A549 (cell line): ENCODE data around the gene OPALIN. TPM values are rescaled to one million over a fixed set of nuclear protein-coding genes. Genes with fewer than 3 reads are reported as not detected.

Source experiments
- ATAC-seq, 2 experiments: fragments of 200-7000 bp in 1 of 2; fragments of >200 bp in 1 of 2; cut with Nextera tagmentation in 1 of 2; cut with Tn5 transposase in 1 of 2; 3 replicates each; pipeline versions ENCODE4 v1.8.0 to v1.9.1; 2018 to 2020; ENCODE audit warnings: mild to moderate bottlenecking in 1 of 2, moderate library complexity in 1 of 2
- CTCF ChIA-PET: fragments of 300-600 bp; sonication (Branson Sonifier 250); formaldehyde crosslinking; extraction: SDS; loops from one replicate; lab custom pipeline; 2021; ENCODE audit warnings: antibody characterized with exemption, inconsistent platforms; lab: Yijun Ruan, JAX
- POLR2A ChIA-PET: fragments of 350-600 bp; formaldehyde crosslinking; extraction: SDS; loops from one replicate; lab custom pipeline; 2021; ENCODE audit warnings: antibody characterized with exemption, inconsistent platforms; lab: Yijun Ruan, JAX
- DNase-seq, 2 experiments: peaks; one replicate each; pipeline versions ENCODE4 v3.0.0 to v3.0.0-alpha.2; 2011 to 2016; ENCODE audit warnings: low read depth in 1 of 2, low spot score in 1 of 2
- FAIRE-seq: peaks from 2 replicates; lab custom pipeline; 2011; peaks lifted over from hg19 to GRCh38; lab: Jason Lieb, UNC
- H3K27ac ChIP-seq, 2 experiments: fragments of >200 bp; sonication (Bioruptor Twin); formaldehyde crosslinking; 3 replicates each; pipeline ENCODE4 v1.5.1; 2016 to 2017
- H3K4me1 ChIP-seq: fragments of >200 bp; sonication (Bioruptor Twin); formaldehyde crosslinking; 3 replicates; pipeline ENCODE4 v1.6.1; 2016
- H3K4me2 ChIP-seq: fragments of >200 bp; sonication (Bioruptor Twin); formaldehyde crosslinking; 3 replicates; pipeline ENCODE4 v1.6.1; 2016
- H3K4me3 ChIP-seq: fragments of >200 bp; sonication (Bioruptor Twin); formaldehyde crosslinking; 3 replicates; pipeline ENCODE4 v1.5.1; 2016
- H3K9me3 ChIP-seq: fragments of >200 bp; sonication (Bioruptor Twin); formaldehyde crosslinking; 3 replicates; pipeline ENCODE4 v1.6.1; 2016
- CBX2 ChIP-seq: fragments of 200-600 bp; sonication (generic); IDR thresholded peaks from 2 replicates; pipeline ENCODE4 v1.6.1; 2016; ENCODE audit warnings: low read depth, mild to moderate bottlenecking, borderline replicate concordance
- CBX8 ChIP-seq: fragments of 200-600 bp; sonication (generic); IDR thresholded peaks from 2 replicates; pipeline ENCODE4 v1.6.1; 2016
- CHD4 ChIP-seq: fragments of 200-600 bp; sonication (generic); IDR thresholded peaks from 2 replicates; pipeline ENCODE4 v1.6.1; 2016; ENCODE audit warnings: antibody characterized with exemption, mild to moderate bottlenecking, borderline replicate concordance
- CTCF ChIP-seq: fragments of >200 bp; sonication (Bioruptor Twin); formaldehyde crosslinking; IDR thresholded peaks from 3 replicates; pipeline ENCODE4 v1.5.1; 2016
- EHF ChIP-seq: fragments of 250-450 bp; sonication (Bioruptor Pico); IDR thresholded peaks from 2 replicates; pipeline ENCODE4 v1.5.0; 2020; ENCODE audit warnings: mild to moderate bottlenecking
- EHMT2 ChIP-seq: fragments of 200-600 bp; sonication (generic); IDR thresholded peaks from 2 replicates; pipeline ENCODE4 v1.6.1; 2016; ENCODE audit warnings: antibody characterized with exemption, low read depth, mild to moderate bottlenecking, moderate library complexity
- ELK1 ChIP-seq: fragments of 150-350 bp; IDR thresholded peaks from 2 replicates; pipeline ENCODE4 v1.6.1; 2014; ENCODE audit warnings: low read depth, mild to moderate bottlenecking, low read length
- EP300 ChIP-seq, 2 experiments: fragments of >200 bp; sonication (Bioruptor Twin); formaldehyde crosslinking; IDR thresholded peaks; 2 replicates in 1 of 2; 3 replicates in 1 of 2; pipeline ENCODE4 v1.6.1; 2016 to 2017
- FOSL2 ChIP-seq, 2 experiments: fragments of 450-650 bp in 1 of 2; fragments of >200 bp in 1 of 2; sonication (Bioruptor Twin) in 1 of 2; formaldehyde crosslinking; IDR thresholded peaks; 2 replicates each; pipeline versions ENCODE4 v1.5.0 to v1.6.1; 2016 to 2020; ENCODE audit warnings: mild to moderate bottlenecking in 1 of 2, moderate library complexity in 1 of 2
- FOXS1 ChIP-seq: fragments of 250-450 bp; sonication (Bioruptor Pico); IDR thresholded peaks from 2 replicates; pipeline ENCODE4 v1.5.0; 2020; ENCODE audit warnings: mild to moderate bottlenecking, moderate library complexity
- GATA3 ChIP-seq: IDR thresholded peaks from 2 replicates; pipeline ENCODE4 v1.6.1; 2012; ENCODE audit warnings: borderline replicate concordance
- HDAC2 ChIP-seq: fragments of 200-600 bp; sonication (generic); IDR thresholded peaks from 2 replicates; pipeline ENCODE4 v1.6.1; 2016
- HOXB13 ChIP-seq: fragments of 250-450 bp; sonication (Bioruptor Pico); IDR thresholded peaks from 2 replicates; pipeline ENCODE4 v1.5.0; 2020; ENCODE audit warnings: low read depth, mild to moderate bottlenecking, moderate library complexity
- JUN ChIP-seq, 2 experiments: fragments of >200 bp; sonication (Bioruptor Twin); formaldehyde crosslinking; IDR thresholded peaks; 2 replicates in 1 of 2; 3 replicates in 1 of 2; pipeline ENCODE4 v1.6.1; 2016 to 2017
- JUNB ChIP-seq: fragments of >200 bp; sonication (Bioruptor Twin); formaldehyde crosslinking; IDR thresholded peaks from 2 replicates; pipeline ENCODE4 v1.6.1; 2016
- KDM1A ChIP-seq: fragments of 200-600 bp; sonication (generic); IDR thresholded peaks from 2 replicates; pipeline ENCODE4 v1.6.1; 2016; ENCODE audit warnings: low read depth, mild to moderate bottlenecking
- MAFK ChIP-seq: fragments of 450-650 bp; IDR thresholded peaks from 2 replicates; pipeline ENCODE4 v1.6.1; 2014; ENCODE audit not compliant: partially characterized antibody
- MAX ChIP-seq: IDR thresholded peaks from 2 replicates; pipeline ENCODE4 v1.6.1; 2012
- MYC ChIP-seq: IDR thresholded peaks from 2 replicates; pipeline ENCODE4 v1.6.1; 2012; ENCODE audit warnings: mild to moderate bottlenecking, inconsistent platforms, low read length, improper control_type of control experiment, borderline replicate concordance
- NFE2L2 ChIP-seq: fragments of 150-350 bp; conservative IDR thresholded peaks from 2 replicates; pipeline ENCODE4 v1.6.1; 2014; ENCODE audit warnings: low read length
- NR3C1 ChIP-seq: fragments of >200 bp; sonication (Bioruptor Twin); formaldehyde crosslinking; IDR thresholded peaks from 3 replicates; pipeline ENCODE4 v1.6.1; 2017
- PHF8 ChIP-seq: fragments of 200-600 bp; sonication (generic); IDR thresholded peaks from 2 replicates; pipeline ENCODE4 v1.6.1; 2016; ENCODE audit warnings: low read depth, mild to moderate bottlenecking, antibody characterized with exemption, moderate library complexity, borderline replicate concordance
- POLR2A ChIP-seq: IDR thresholded peaks from 2 replicates; pipeline ENCODE4 v1.6.1; 2012; ENCODE audit warnings: mild to moderate bottlenecking, low read length
- RAD21 ChIP-seq, 2 experiments: fragments of >200 bp in 1 of 2; sonication (Bioruptor Twin) in 1 of 2; formaldehyde crosslinking in 1 of 2; IDR thresholded peaks in 1 of 2; conservative IDR thresholded peaks in 1 of 2; 2 replicates in 1 of 2; 3 replicates in 1 of 2; pipeline ENCODE4 v1.6.1; 2012 to 2018; ENCODE audit warnings: inconsistent platforms in 1 of 2
- RARB ChIP-seq: fragments of 250-450 bp; sonication (Bioruptor Pico); IDR thresholded peaks from 2 replicates; pipeline ENCODE4 v1.8.0; 2021; ENCODE audit warnings: mild to moderate bottlenecking, moderate library complexity
- RFX5 ChIP-seq: fragments of 450-650 bp; IDR thresholded peaks from 2 replicates; pipeline ENCODE4 v1.7.1; 2014; ENCODE audit warnings: antibody characterized with exemption, mild to moderate bottlenecking, moderate library complexity
- RNF2 ChIP-seq: fragments of 200-600 bp; sonication (generic); IDR thresholded peaks from 2 replicates; pipeline ENCODE4 v1.6.1; 2016; ENCODE audit warnings: low read depth, mild to moderate bottlenecking, antibody characterized with exemption, moderate library complexity, borderline replicate concordance
- SMC3 ChIP-seq: fragments of >200 bp; sonication (Bioruptor Twin); formaldehyde crosslinking; IDR thresholded peaks from 3 replicates; pipeline ENCODE4 v1.6.1; 2018; ENCODE audit warnings: inconsistent platforms
- SREBF2 ChIP-seq: fragments of 450-650 bp; IDR thresholded peaks from 2 replicates; pipeline ENCODE4 v1.6.1; 2014; ENCODE audit warnings: mild to moderate bottlenecking, moderate library complexity
- TFCP2L1 ChIP-seq: fragments of 250-450 bp; sonication (Bioruptor Pico); IDR thresholded peaks from 2 replicates; pipeline ENCODE4 v1.5.0; 2021; ENCODE audit warnings: mild to moderate bottlenecking
- TP53 ChIP-seq: fragments of 250-450 bp; sonication (Bioruptor Pico); IDR thresholded peaks from 2 replicates; pipeline ENCODE4 v1.5.0; 2021; ENCODE audit warnings: mild to moderate bottlenecking, moderate library complexity
- USF2 ChIP-seq: fragments of 450-650 bp; IDR thresholded peaks from 2 replicates; pipeline ENCODE4 v1.6.1; 2014; ENCODE audit warnings: antibody characterized with exemption
- ZC3H11A ChIP-seq: fragments of 450-650 bp; IDR thresholded peaks from 2 replicates; pipeline ENCODE4 v1.6.1; 2014; ENCODE audit warnings: antibody characterized with exemption, mild to moderate bottlenecking
- ZSCAN20 ChIP-seq: fragments of 250-450 bp; sonication (Bioruptor Pico); IDR thresholded peaks from 2 replicates; pipeline ENCODE4 v1.8.0; 2022; ENCODE audit warnings: mild to moderate bottlenecking, moderate library complexity
- WGBS: methylation state at CpG from one replicate; pipeline ENCODE4 v1.1.6; 2017; ENCODE audit errors: missing lambda C conversion rate; 5-methylcytosine and 5-hydroxymethylcytosine counted together
- polyA plus RNA-seq, 4 experiments: library from polyadenylated mRNA; depleted of rRNA in 3 of 4; stranded (reverse); fragments of >200 nt; fragmentation: RNase III in 1 of 4; extraction: RNeasy Plus Mini Kit Qiagen cat#74134 plus additional on column Dnase treatment in 1 of 4; gene quantifications; 2 replicates in 3 of 4; 3 replicates in 1 of 4; pipeline ENCODE4 v1.2.3, GENCODE V29; 2011 to 2017
- TF ChIP-seq, protein P1 (sequence below): IDR thresholded peaks from 2 replicates; pipeline ENCODE4 v1.6.1; 2012; ENCODE audit warnings: low read depth, borderline replicate concordance

The OPALIN gene
- polyA plus RNA-seq, 2 of the 4 experiments (the other 2 are of a cell fraction): not detected

DNA sequence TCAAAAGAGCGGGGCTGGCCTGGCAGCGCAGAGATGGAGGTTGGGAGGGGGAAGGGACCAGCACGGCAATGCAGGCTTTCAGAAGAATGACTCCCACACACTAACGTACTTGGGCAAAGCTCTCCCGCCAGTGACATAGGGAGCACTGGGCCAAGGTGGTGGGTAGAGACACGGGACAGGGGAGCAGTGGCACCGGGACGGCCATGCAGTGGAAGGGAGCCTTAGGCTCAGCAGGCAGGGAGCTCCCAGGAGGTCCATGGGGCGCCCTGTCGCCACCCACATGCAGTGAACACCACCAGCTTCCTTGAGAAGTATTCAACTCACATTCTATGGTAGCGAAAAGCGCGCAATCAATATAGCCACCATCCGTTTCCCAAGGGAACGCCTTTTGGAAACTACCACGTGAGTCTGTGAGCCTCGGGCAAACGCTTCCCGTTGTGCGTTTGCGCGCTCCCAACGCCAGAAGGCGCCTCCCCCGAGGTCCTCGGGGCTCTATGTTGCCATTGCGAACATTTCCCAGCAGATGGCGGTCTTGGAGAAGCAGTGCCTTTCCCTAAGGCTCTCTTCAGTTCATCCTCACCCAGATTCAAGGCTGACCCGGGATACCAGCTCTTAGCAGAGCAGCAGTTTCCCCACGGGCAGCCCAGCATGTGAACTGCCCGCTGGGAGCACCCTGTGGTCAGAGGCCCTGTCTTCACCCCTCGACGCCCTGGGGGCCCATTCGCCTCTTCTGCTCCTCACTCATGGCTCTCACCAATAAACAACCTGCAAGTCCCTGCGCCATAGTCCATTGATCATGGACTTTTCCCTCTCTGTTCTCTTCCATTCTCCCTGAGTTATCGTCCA, 16.4 kb upstream of the OPALIN start:
- no peak for TF ChIP-seq JUNB
- no peak for TF ChIP-seq TP53 (CRISPR knock-in tag)
- no peak for TF ChIP-seq GATA3
- TF ChIP-seq PHF8: no peak
- TF ChIP-seq EHMT2: no peak
- TF ChIP-seq, protein P1, sequence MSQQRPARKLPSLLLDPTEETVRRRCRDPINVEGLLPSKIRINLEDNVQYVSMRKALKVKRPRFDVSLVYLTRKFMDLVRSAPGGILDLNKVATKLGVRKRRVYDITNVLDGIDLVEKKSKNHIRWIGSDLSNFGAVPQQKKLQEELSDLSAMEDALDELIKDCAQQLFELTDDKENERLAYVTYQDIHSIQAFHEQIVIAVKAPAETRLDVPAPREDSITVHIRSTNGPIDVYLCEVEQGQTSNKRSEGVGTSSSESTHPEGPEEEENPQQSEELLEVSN: peak; percentile 80
- TF ChIP-seq CBX2: no peak
- TF ChIP-seq USF2: peak; percentile 55
- TF ChIP-seq MYC: no peak
- TF ChIP-seq RFX5: peak; percentile 20; the same call in 1 of the 2 replicates
- no peak for TF ChIP-seq RARB
- peak; percentile 84 to 86 for TF ChIP-seq RAD21 (conservative IDR thresholded peaks at IDR 0.05 in 1 of 2, IDR thresholded peaks at IDR 0.05 in 1 of 2)
- 0 out of 5 replicates have a peak, but pooled peaks of 1 of the 2 experiments have one; percentile 28 for TF ChIP-seq JUN (IDR thresholded peaks at IDR 0.05)
- TF ChIP-seq FOXS1 (CRISPR knock-in tag): no peak
- no peak for TF ChIP-seq CHD4
- TF ChIP-seq POLR2A: peak; percentile 30
- peak; percentile 71 for TF ChIP-seq SMC3
- TF ChIP-seq FOSL2 (IDR thresholded peaks at IDR 0.05): no peak
- TF ChIP-seq FOSL2 (CRISPR knock-in tag; IDR thresholded peaks at IDR 0.05): no peak
- peak; percentile 94 for TF ChIP-seq CTCF
- peak; percentile 93 for TF ChIP-seq MAX
- no peak for TF ChIP-seq MAFK
- TF ChIP-seq, all 56 proteins: peak for 9
- Histone ChIP-seq H3K4me3 (peak overlapping the region; percentile 42), H3K4me1 (peaks cover 2% of the 10 kb centered on the region; the same call in 1 of the 3 replicates), H3K9me3 (no peaks in the 10 kb centered on the region), H3K27ac (peak overlapping the region; percentile 59 to 82), H3K4me2 (peak overlapping the region; percentile 80)
- ATAC-seq (peak; percentile 79 to 93), DNase-seq (peak; percentile 87 to 97), FAIRE-seq (peak; percentile 84)
- CTCF ChIA-PET: interaction anchor here (0.6 to 7.6 kb wide), 45 partner anchors 8 to 835 kb away, joined by 3 to 105 read pairs (median 4); partner anchors contain the start of gene TLL2
- 9% methylated on average over 32 of the region's 36 CpGs for WGBS
- POLR2A ChIA-PET: interaction anchor here (0.6 to 1.3 kb wide), 3 partner anchors 11 to 245 kb away, joined by 3 to 8 read pairs (median 4); partner anchors contain the start of gene ZNF518A

GRCh38 chr10:96374639-96374984, 15.8 kb upstream of the OPALIN start:
- DNase-seq (no peak), ATAC-seq (peak; percentile 15 to 19; a peak in 5 of 6 replicates), FAIRE-seq (no peak)
- POLR2A ChIA-PET: interaction anchor here (1.3 kb wide), 1 partner anchor 245 kb away, joined by 4 read pairs; the partner anchor contains the start of gene ZNF518A
- Histone ChIP-seq H3K4me3 (peak overlapping the region; percentile 42), H3K27ac (peak overlapping the region; percentile 59 to 82; a peak in 4 of 6 replicates), H3K9me3 (no peaks in the 10 kb centered on the region), H3K4me2 (peak overlapping the region; percentile 80), H3K4me1 (peaks cover 7% of the 10 kb centered on the region; the same call in 1 of the 3 replicates)
- 53% methylated on average over 3 of the region's 9 CpGs for WGBS
- CTCF ChIA-PET: interaction anchor here (0.7 to 7.6 kb wide), 36 partner anchors 9 to 835 kb away, joined by 3 to 105 read pairs (median 4); partner anchors contain the start of gene TLL2
- TF ChIP-seq EHMT2 (no peak), NR3C1 (no peak), HDAC2 (no peak), HOXB13 (CRISPR knock-in tag) (no peak), RNF2 (no peak), KDM1A (no peak), ZC3H11A (no peak), ZSCAN20 (CRISPR knock-in tag) (no peak), TFCP2L1 (CRISPR knock-in tag) (no peak), NFE2L2 (no peak), CBX8 (no peak), TP53 (CRISPR knock-in tag) (no peak), EP300 (IDR thresholded peaks at IDR 0.05) (no peak), EHF (no peak), SREBF2 (no peak), ELK1 (no peak)
